ENCODE data around the gene ALB. TPM values are rescaled to one million over a fixed set of nuclear protein-coding genes. Genes with fewer than 3 reads are reported as not detected.

Gene ALB
- not detected in 2 replicates for total RNA-seq

GRCh38 chr4:73404042-73404441, at the start of gene ALB:
ALB (plus strand) TSS chr4:73404287; CDS start chr4:73404328, 41 bp downstream.

GRCh38 chr4:73435984-73436383, 31.9 kb downstream of the ALB start, which contains the start of gene AFP:
AFP (plus strand) TSS chr4:73436221; CDS start chr4:73436263, 42 bp downstream.

Other genes starting within 250 kb of the ALB start
- gene ANKRD17, start 145.5 kb upstream of the ALB start, total RNA-seq, result 35.1 and 36.6 TPM in 2 replicates
- gene AFP, start 31.9 kb downstream of the ALB start, total RNA-seq, result not detected in 2 replicates
- not detected in 2 replicates for gene AFM, start 77.5 kb downstream of the ALB start, total RNA-seq
- not detected in 2 replicates for gene RASSF6, start 216.1 kb downstream of the ALB start, total RNA-seq